Inflammatory macrophage (primary cell): Measurements from ENCODE around the gene LRRC45.

ENCODE experiments used
- DNase-seq, 2 donors: peaks; one replicate each; pipeline ENCODE4 v3.0.0-alpha.2; 2020 to 2022

The LRRC45 gene

GRCh38 chr17:82065193-82065637 is 42.1 kb downstream of the LRRC45 start:
- peak in 1 of 2 donors; percentile 37 for DNase-seq

GRCh38 chr17:82065638-82066303 is 42.7 kb downstream of the LRRC45 start, which contains the start of gene DUS1L:
Gene DUS1L, minus strand, starts transcription at chr17:82065804. Its CDS starts 745 bp downstream, at chr17:82065059.
- DNase-seq = peak; percentile 67 to 74

GRCh38 chr17:82070611-82071010 is 47.5 kb downstream of the LRRC45 start:
- no peak for DNase-seq

DNA sequence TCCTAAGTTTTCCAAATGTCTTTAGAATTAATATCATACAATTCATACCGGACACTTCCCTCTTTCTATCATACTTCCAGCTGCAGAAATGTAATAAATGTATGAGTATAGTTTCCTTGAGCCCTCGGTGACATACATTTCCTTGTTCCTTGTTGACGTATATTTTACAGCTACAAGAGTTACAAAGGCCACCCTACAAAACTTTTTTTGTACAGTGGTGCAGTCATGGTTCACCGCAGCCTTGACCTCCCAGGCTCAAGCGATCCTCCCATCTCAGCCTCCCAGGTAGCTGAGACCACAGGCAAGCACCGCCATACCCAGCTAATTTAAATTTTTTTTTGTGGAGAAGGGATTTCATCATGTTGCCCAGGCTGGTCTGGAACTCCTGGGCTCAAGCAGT is 49.7 kb downstream of the LRRC45 start:
- DNase-seq = no peak

DNA sequence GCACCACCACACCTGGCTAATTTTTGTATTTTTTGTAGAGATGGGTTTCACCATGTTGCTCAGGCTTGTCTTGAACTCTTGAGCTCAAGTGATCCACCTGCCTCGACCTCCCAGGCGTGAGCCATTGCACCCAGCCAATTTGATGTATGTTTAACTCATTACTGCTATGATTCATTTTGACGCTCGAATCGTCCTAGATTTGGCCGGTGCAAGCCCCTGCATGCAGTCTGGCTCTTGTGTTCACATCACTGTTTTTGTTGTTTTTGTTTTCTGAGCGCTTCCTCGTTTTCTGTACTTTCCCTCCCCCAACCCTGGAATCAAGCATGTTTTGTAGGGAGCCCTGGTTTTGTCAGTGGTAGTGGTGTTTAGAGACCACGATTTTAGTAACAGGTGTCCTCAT is 50.3 kb downstream of the LRRC45 start:
- DNase-seq = no peak

DNA sequence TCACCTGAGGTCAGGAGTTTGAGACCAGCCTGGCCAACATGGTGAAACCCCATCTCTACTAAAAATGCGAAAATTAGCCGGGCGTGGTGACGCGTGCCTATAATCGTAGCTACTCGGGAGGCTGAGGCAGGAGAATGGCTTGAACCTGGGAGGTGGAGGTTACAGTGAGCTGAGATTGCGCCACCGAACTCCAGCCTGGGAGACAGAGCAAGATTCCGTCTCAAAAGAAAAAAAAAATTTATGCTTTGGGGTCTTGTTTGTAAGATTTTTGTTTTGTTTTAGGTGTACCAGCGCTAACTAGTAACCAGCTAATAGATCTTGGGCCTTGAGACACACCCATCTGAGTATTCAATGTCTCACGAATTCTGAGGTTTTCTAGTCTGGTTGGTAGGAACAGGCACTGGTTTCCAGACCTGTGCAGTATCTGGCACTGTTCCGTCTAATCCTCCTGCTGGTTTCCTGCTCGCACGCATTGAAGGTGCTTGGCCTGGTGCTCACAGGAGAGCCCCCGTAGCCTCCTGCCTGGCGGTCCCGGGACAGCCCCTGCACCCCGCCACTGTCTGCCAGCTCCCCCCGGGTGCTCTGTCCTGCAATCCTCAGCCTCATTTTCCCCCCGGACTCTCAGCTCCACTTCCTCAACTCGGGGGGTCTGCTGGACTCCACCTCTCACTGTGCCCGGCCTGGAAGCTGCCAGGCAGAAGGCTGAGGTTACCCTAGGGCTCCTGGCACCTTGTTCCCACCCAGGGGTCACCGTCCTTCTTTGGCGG is 53.1 kb downstream of the LRRC45 start:
- no peak for DNase-seq

DNA sequence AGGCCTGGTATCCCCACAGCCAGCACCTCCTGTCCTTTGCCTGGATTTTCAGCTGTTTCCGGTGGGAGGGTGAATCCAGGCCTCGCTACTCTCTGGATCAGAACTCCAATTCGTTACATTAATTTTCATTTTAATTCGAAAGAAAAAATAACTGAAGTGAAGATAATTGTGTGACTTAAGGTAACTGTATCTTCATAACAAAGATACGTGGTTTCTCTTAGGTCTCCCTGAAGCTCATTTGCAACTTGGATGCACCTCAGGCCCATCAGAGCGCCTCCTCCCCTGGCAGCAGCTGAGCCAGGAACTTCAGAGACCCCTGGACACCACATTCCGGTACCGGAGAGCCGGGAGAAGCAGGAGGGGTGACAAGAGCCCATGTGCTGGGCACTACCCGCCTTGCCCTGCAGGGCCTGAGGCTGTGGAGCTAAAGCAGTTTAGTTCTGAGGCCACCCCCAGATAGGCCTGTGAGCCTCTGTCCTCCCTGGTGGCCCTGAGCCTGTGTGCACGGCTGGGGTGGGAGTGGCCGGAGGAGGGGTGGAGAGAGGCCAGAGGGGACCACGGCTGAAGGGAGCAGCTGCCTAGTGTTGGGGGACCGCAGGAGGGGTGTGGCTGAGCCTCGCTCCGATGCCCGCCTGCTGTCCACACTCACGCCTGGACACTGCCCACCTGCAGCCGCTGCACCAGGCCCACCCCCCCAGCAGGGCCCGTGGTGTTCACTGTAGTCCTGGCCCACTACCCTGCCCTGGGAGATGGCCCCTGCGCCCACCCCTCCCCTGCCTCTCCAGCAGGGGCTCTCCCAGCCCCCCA is 53.9 kb downstream of the LRRC45 start:
- DNase-seq = no peak

GRCh38 chr17:82077617-82078358 is 54.7 kb downstream of the LRRC45 start:
- DNase-seq = no peak

GRCh38 chr17:82078433-82078832 is 55.3 kb downstream of the LRRC45 start:
- DNase-seq = no peak

- no peak for DNase-seq
Observed at GRCh38 chr17:82079001-82079677, 56.0 kb downstream of the LRRC45 start.

- DNase-seq = no peak
Observed at GRCh38 chr17:82080048-82080788, 57.1 kb downstream of the LRRC45 start.
